ENCODE data around the gene SCPEP1. TPM values are rescaled to one million over a fixed set of nuclear protein-coding genes. Genes with fewer than 3 reads are reported as not detected.
"Not testable (repeated sequence)": the region's sequence is repeated elsewhere in the genome, so short reads cannot be mapped to it uniquely, and the experiment has no call there.

The SCPEP1 gene
- total RNA-seq, 1 donor from 2014 or later: 18.1 TPM

- peaks cover 26% of the 10 kb centered on the region for H3K27me3 Mint-ChIP-seq (ENCODE audit: low read depth)
- DNase-seq (ENCODE audit: low spot score): no peak
- no peak overlapping the region for H3K27ac Mint-ChIP-seq
- intact Hi-C loops (cut with micrococcal nuclease): no loop called here
- H3K36me3 Mint-ChIP-seq (ENCODE audit: low read depth): no peaks in the 10 kb centered on the region
- H3K4me1 Mint-ChIP-seq (ENCODE audit: low read depth): peaks cover 6% of the 10 kb centered on the region
- H3K4me3 Mint-ChIP-seq (ENCODE audit: low read depth): no peak overlapping the region
- H3K9me3 Mint-ChIP-seq: no peaks in the 10 kb centered on the region
Measured at GRCh38 chr17:56972111-56972730, 5.7 kb upstream of the SCPEP1 start.

- Mint-ChIP-seq H3K9me3 (no peaks in the 10 kb centered on the region), H3K27me3 (ENCODE audit: low read depth) (peaks cover 23% of the 10 kb centered on the region), H3K4me3 (ENCODE audit: low read depth) (no peak overlapping the region), H3K4me1 (ENCODE audit: low read depth) (peaks cover 12% of the 10 kb centered on the region), H3K27ac (no peak overlapping the region), H3K36me3 (ENCODE audit: low read depth) (no peaks in the 10 kb centered on the region)
- no peak for DNase-seq (ENCODE audit: low spot score)
- intact Hi-C loops (cut with micrococcal nuclease): no loop called here
Measured at GRCh38 chr17:56973520-56973919, 4.4 kb upstream of the SCPEP1 start.

GRCh38 chr17:56974055-56974454 lies 3.9 kb upstream of the SCPEP1 start:
- Mint-ChIP-seq H3K36me3 (ENCODE audit: low read depth) (no peaks in the 10 kb centered on the region), H3K27me3 (ENCODE audit: low read depth) (peaks cover 23% of the 10 kb centered on the region), H3K27ac (no peak overlapping the region), H3K4me3 (ENCODE audit: low read depth) (no peak overlapping the region), H3K4me1 (ENCODE audit: low read depth) (peaks cover 17% of the 10 kb centered on the region), H3K9me3 (no peaks in the 10 kb centered on the region)
- intact Hi-C loops (cut with micrococcal nuclease): no loop called here
- no peak for DNase-seq (ENCODE audit: low spot score)

- Mint-ChIP-seq H3K27me3 (ENCODE audit: low read depth) (peaks cover 18% of the 10 kb centered on the region), H3K36me3 (ENCODE audit: low read depth) (no peaks in the 10 kb centered on the region), H3K4me3 (ENCODE audit: low read depth) (no peak overlapping the region), H3K4me1 (ENCODE audit: low read depth) (peaks cover 21% of the 10 kb centered on the region), H3K9me3 (no peaks in the 10 kb centered on the region), H3K27ac (no peak overlapping the region)
- DNase-seq (ENCODE audit: low spot score): no peak
- intact Hi-C loops (cut with micrococcal nuclease): loop anchor here (5.0 kb wide), 2 partner anchors 63 to 1032 kb away; partner anchors contain the start of genes SRSF1 and TRIM25
Measured at GRCh38 chr17:56975656-56976055, 2.3 kb upstream of the SCPEP1 start.

- peak overlapping the region; percentile 62 for H3K4me3 Mint-ChIP-seq (ENCODE audit: low read depth)
- H3K36me3 Mint-ChIP-seq (ENCODE audit: low read depth): no peaks in the 10 kb centered on the region
- intact Hi-C loops (cut with micrococcal nuclease): loop anchor here (5.0 kb wide), 2 partner anchors 65 to 1030 kb away; partner anchors contain the start of genes SRSF1 and TRIM25
- H3K4me1 Mint-ChIP-seq (ENCODE audit: low read depth): peaks cover 21% of the 10 kb centered on the region
- no peaks in the 10 kb centered on the region for H3K9me3 Mint-ChIP-seq
- H3K27me3 Mint-ChIP-seq (ENCODE audit: low read depth): peaks cover 18% of the 10 kb centered on the region
- DNase-seq (ENCODE audit: low spot score): no peak
- no peak overlapping the region for H3K27ac Mint-ChIP-seq
Measured at GRCh38 chr17:56976941-56977608, 856 bp upstream of the SCPEP1 start.

- H3K36me3 Mint-ChIP-seq (ENCODE audit: low read depth): no peaks in the 10 kb centered on the region
- no peaks in the 10 kb centered on the region for H3K9me3 Mint-ChIP-seq
- peaks cover 14% of the 10 kb centered on the region for H3K27me3 Mint-ChIP-seq (ENCODE audit: low read depth)
- peaks cover 21% of the 10 kb centered on the region for H3K4me1 Mint-ChIP-seq (ENCODE audit: low read depth)
- H3K27ac Mint-ChIP-seq: peak overlapping the region; percentile 79
- no peak for DNase-seq (ENCODE audit: low spot score)
- intact Hi-C loops (cut with micrococcal nuclease): loop anchor here (2.0 to 5.0 kb wide), 3 partner anchors 18 to 1029 kb away; partner anchors contain the start of genes COIL, SRSF1 and TRIM25
- H3K4me3 Mint-ChIP-seq (ENCODE audit: low read depth): peak overlapping the region; percentile 81
Measured at GRCh38 chr17:56978441-56979090, 635 bp downstream of the SCPEP1 start.

- Mint-ChIP-seq H3K4me3 (ENCODE audit: low read depth) (peak overlapping the region; percentile 81), H3K4me1 (ENCODE audit: low read depth) (peaks cover 21% of the 10 kb centered on the region), H3K36me3 (ENCODE audit: low read depth) (no peaks in the 10 kb centered on the region), H3K9me3 (no peaks in the 10 kb centered on the region), H3K27ac (peak overlapping the region; percentile 79), H3K27me3 (ENCODE audit: low read depth) (peaks cover 14% of the 10 kb centered on the region)
- DNase-seq (ENCODE audit: low spot score): no peak
- intact Hi-C loops (cut with micrococcal nuclease): loop anchor here (2.0 to 5.0 kb wide), 3 partner anchors 18 to 1028 kb away; partner anchors contain the start of genes COIL, SRSF1 and TRIM25
Measured at GRCh38 chr17:56979091-56979480, 1.2 kb downstream of the SCPEP1 start.

GRCh38 chr17:56980526-56980925 lies 2.6 kb downstream of the SCPEP1 start:
- H3K27ac Mint-ChIP-seq; H3K27me3 Mint-ChIP-seq (ENCODE audit: low read depth); H3K4me3 Mint-ChIP-seq (ENCODE audit: low read depth); intact Hi-C loops (cut with micrococcal nuclease); H3K36me3 Mint-ChIP-seq (ENCODE audit: low read depth); H3K9me3 Mint-ChIP-seq; DNase-seq (ENCODE audit: low spot score): not testable (repeated sequence)
- H3K4me1 Mint-ChIP-seq (ENCODE audit: low read depth): peaks cover 21% of the 10 kb centered on the region

- Mint-ChIP-seq H3K36me3 (ENCODE audit: low read depth) (peaks cover under 1% of the 10 kb centered on the region), H3K27me3 (ENCODE audit: low read depth) (no peaks in the 10 kb centered on the region), H3K27ac (no peak overlapping the region), H3K9me3 (no peaks in the 10 kb centered on the region), H3K4me3 (ENCODE audit: low read depth) (no peak overlapping the region), H3K4me1 (ENCODE audit: low read depth) (peaks cover 15% of the 10 kb centered on the region)
- intact Hi-C loops (cut with micrococcal nuclease): no loop called here
- no peak for DNase-seq (ENCODE audit: low spot score)
Measured at GRCh38 chr17:56982312-56982711, 4.4 kb downstream of the SCPEP1 start.

GRCh38 chr17:56983366-56983765 lies 5.4 kb downstream of the SCPEP1 start:
- peaks cover 8% of the 10 kb centered on the region for H3K36me3 Mint-ChIP-seq (ENCODE audit: low read depth)
- H3K4me1 Mint-ChIP-seq (ENCODE audit: low read depth): peaks cover 11% of the 10 kb centered on the region
- H3K27ac Mint-ChIP-seq: no peak overlapping the region
- no peaks in the 10 kb centered on the region for H3K27me3 Mint-ChIP-seq (ENCODE audit: low read depth)
- H3K4me3 Mint-ChIP-seq (ENCODE audit: low read depth): no peak overlapping the region
- H3K9me3 Mint-ChIP-seq: no peaks in the 10 kb centered on the region
- DNase-seq (ENCODE audit: low spot score): no peak
- intact Hi-C loops (cut with micrococcal nuclease): no loop called here

GRCh38 chr17:56985371-56986162 lies 7.6 kb downstream of the SCPEP1 start:
- DNase-seq (ENCODE audit: low spot score): no peak
- Mint-ChIP-seq H3K36me3 (ENCODE audit: low read depth) (peaks cover 8% of the 10 kb centered on the region), H3K4me1 (ENCODE audit: low read depth) (no peaks in the 10 kb centered on the region), H3K27ac (no peak overlapping the region), H3K4me3 (ENCODE audit: low read depth) (no peak overlapping the region), H3K27me3 (ENCODE audit: low read depth) (no peaks in the 10 kb centered on the region), H3K9me3 (no peaks in the 10 kb centered on the region)
- intact Hi-C loops (cut with micrococcal nuclease): no loop called here

GRCh38 chr17:56987283-56987834 lies 9.4 kb downstream of the SCPEP1 start:
- Mint-ChIP-seq H3K36me3 (ENCODE audit: low read depth) (peaks cover 8% of the 10 kb centered on the region), H3K9me3 (no peaks in the 10 kb centered on the region), H3K27me3 (ENCODE audit: low read depth) (no peaks in the 10 kb centered on the region), H3K4me3 (ENCODE audit: low read depth) (no peak overlapping the region), H3K27ac (no peak overlapping the region), H3K4me1 (ENCODE audit: low read depth) (no peaks in the 10 kb centered on the region)
- no peak for DNase-seq (ENCODE audit: low spot score)
- intact Hi-C loops (cut with micrococcal nuclease): no loop called here
